ENCODE results near the gene LGI1.

The LGI1 gene

DNA sequence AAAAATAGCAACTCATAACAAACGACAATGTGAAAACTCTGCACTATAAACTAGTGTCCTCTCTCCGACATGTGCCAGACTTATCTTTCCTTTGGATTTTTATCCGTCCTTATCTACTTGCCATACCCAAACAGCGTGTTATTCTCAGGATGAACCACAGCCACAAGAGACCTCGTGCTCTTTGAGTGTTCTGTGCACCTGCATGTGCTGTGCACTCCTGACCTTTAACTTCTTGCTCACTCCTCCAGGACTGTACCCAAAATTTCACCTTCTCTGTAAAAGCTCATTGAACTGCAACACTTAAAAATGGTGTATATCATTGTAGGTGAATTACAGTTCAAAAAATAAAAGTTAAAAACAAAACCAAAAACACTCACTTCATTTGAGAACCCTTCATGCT lies 78.0 kb downstream of the LGI1 start:
- in situ Hi-C loops (cut with HindIII; ENCODE audit: low sequenced_read_pairs), result no loop called here
- TF ChIP-seq, protein P1, sequence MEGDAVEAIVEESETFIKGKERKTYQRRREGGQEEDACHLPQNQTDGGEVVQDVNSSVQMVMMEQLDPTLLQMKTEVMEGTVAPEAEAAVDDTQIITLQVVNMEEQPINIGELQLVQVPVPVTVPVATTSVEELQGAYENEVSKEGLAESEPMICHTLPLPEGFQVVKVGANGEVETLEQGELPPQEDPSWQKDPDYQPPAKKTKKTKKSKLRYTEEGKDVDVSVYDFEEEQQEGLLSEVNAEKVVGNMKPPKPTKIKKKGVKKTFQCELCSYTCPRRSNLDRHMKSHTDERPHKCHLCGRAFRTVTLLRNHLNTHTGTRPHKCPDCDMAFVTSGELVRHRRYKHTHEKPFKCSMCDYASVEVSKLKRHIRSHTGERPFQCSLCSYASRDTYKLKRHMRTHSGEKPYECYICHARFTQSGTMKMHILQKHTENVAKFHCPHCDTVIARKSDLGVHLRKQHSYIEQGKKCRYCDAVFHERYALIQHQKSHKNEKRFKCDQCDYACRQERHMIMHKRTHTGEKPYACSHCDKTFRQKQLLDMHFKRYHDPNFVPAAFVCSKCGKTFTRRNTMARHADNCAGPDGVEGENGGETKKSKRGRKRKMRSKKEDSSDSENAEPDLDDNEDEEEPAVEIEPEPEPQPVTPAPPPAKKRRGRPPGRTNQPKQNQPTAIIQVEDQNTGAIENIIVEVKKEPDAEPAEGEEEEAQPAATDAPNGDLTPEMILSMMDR (IDR thresholded peaks at IDR 0.05; ENCODE audit: low read depth, low read length, missing control alignments), result no peak
- DNase-seq (ENCODE audit: low read depth), result no peak
- H3K4me3 ChIP-seq (ENCODE audit: low read depth, low read length), result no peak overlapping the region

DNA sequence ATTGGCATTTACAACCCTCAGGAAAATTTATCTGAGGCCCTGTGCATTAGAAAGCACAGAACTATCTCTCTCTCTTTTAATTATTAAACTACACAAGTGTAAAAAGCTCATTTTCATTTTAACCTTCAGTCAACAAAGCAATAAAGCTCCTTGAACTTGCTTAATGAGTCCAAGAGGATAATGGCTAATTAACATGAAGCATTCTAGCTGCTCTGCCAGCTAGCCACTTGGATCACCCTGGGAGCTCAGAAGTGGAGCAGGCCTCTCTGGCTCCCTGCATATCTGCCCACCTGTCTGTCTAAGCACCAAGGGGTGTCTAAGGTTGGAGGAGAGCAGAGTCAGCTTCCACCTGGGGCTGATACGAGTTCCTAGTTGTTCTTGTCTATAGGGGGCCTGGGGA lies 80.1 kb downstream of the LGI1 start:
- in situ Hi-C loops (cut with HindIII; ENCODE audit: low sequenced_read_pairs), result no loop called here
- DNase-seq (ENCODE audit: low read depth), result no peak
- TF ChIP-seq, protein P1 (IDR thresholded peaks at IDR 0.05; ENCODE audit: low read depth, low read length, missing control alignments), result no peak
- H3K4me3 ChIP-seq (ENCODE audit: low read depth, low read length), result no peak overlapping the region

DNA sequence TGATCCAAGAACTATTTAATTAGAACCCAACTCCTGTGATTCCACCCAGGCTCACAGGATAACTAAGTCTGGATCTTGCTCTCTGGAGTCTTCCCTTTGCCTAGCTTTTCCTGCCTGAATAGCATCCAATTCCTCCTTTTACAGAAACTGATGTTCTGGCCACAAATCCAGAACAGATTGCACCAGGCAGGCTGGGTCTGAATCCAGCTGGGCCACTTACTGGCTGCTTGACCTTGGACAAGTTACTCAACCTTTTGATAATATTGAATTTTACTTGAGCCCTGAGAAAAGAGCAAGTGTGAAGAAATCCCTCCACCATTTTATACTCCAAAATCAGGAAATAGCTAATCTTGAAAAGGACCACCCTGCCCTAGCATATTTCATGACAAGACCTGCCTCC lies 80.5 kb downstream of the LGI1 start:
- DNase-seq (ENCODE audit: low read depth), result no peak
- in situ Hi-C loops (cut with HindIII; ENCODE audit: low sequenced_read_pairs), result no loop called here
- no peak overlapping the region for H3K4me3 ChIP-seq (ENCODE audit: low read depth, low read length)
- TF ChIP-seq, protein P1 (IDR thresholded peaks at IDR 0.05; ENCODE audit: low read depth, low read length, missing control alignments), result no peak

DNA sequence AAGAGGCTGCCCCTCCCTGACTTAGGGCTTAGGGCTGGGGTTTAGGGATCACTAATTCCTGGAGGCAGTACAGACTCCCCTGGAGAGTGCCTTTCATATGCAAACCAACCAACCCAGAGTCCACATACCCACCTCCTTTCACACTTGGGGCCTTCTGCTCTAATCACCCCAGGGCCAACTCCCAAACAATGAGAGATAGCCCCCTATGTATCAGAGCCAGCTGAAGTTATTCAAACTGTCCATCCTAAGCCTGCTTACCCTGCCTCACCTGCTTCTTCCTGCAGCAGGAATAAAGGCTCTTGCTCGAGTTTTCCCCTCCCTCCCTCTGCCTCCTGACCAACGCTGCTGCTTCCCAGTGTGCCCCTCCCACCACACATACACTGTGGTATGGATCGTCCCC lies 84.2 kb downstream of the LGI1 start:
- no peak for DNase-seq (ENCODE audit: low read depth)
- no peak overlapping the region for H3K4me3 ChIP-seq (ENCODE audit: low read depth, low read length)
- in situ Hi-C loops (cut with HindIII; ENCODE audit: low sequenced_read_pairs), result no loop called here
- TF ChIP-seq, protein P1 (IDR thresholded peaks at IDR 0.05; ENCODE audit: low read depth, low read length, missing control alignments), result no peak

DNA sequence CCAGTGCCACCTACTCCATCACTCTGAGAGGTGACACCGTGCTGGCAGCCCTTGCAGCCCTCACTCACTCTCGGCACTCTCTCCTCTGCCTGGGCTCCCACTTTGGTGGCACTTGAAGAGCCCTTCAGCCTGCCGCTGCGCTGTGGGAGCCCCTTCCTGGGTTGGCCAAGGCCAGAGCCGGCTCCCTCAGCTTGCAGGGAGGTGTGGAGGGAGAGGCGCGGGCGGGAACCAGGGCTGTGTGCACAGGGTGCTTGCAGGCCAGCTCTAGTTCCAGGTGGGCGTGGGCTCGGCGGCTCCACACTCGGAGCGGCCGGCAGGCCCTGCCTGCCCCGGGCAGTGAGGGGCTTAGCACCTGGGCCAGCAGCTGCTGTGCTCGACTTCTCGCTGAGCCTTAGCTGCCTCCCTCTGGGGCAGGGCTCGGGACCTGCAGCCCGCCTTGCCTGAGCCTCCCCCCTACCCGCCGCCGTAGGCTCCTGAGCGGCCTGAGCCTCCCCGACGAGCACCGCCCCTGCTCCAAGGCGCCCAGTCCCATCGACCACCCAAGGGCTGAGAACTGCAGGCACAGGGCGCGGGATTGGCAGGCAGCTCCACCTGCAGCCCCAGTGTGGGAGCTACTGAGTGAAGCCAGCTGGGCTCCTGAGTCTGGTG lies 87.4 kb downstream of the LGI1 start:
- DNase-seq (ENCODE audit: low read depth), result no peak
- no peak overlapping the region for H3K4me3 ChIP-seq (ENCODE audit: low read depth, low read length)
- in situ Hi-C loops (cut with HindIII; ENCODE audit: low sequenced_read_pairs), result no loop called here
- TF ChIP-seq, protein P1 (IDR thresholded peaks at IDR 0.05; ENCODE audit: low read depth, low read length, missing control alignments), result no peak
